Astrocyte of the spinal cord (primary cell): ENCODE measurements around the gene ULBP1.

ENCODE experiments used
- DNase-seq: peaks from one replicate; pipeline ENCODE4 v3.0.0; 2011; ENCODE audit warnings: low read depth, low spot score
- H3K4me3 ChIP-seq: 2 replicates; pipeline ENCODE4 v1.5.1; 2011; ENCODE audit warnings: low read depth, mild to moderate bottlenecking, low read length, moderate library complexity
- CTCF ChIP-seq: IDR thresholded peaks from 2 replicates; pipeline ENCODE4 v1.5.1; 2012; ENCODE audit warnings: low read depth, mild to moderate bottlenecking, low read length, inconsistent platforms
- in situ Hi-C: cut with HindIII; loops from 2 replicates; pipeline ENCODE4 v1.10.0; 2017; ENCODE audit warnings: low sequenced_read_pairs

ULBP1 gene

GRCh38 chr6:149977221-149977620, 13.5 kb downstream of the ULBP1 start:
- in situ Hi-C loops: no loop called here
- no peak for TF ChIP-seq CTCF
- no peak overlapping the region for H3K4me3 ChIP-seq
- DNase-seq: no peak

- no peak overlapping the region for H3K4me3 ChIP-seq
- in situ Hi-C loops: no loop called here
- TF ChIP-seq CTCF: no peak
- DNase-seq: no peak
These were observed 14.9 kb downstream of the ULBP1 start for GRCh38 chr6:149978610-149979009.

- no peak for DNase-seq
- in situ Hi-C loops: no loop called here
- no peak overlapping the region for H3K4me3 ChIP-seq
- no peak for TF ChIP-seq CTCF
These were observed 15.6 kb downstream of the ULBP1 start for GRCh38 chr6:149979293-149979692.

GRCh38 chr6:149983145-149983544, 19.4 kb downstream of the ULBP1 start:
- H3K4me3 ChIP-seq: no peak overlapping the region
- TF ChIP-seq CTCF: no peak
- DNase-seq: no peak
- in situ Hi-C loops: no loop called here

- no peak for TF ChIP-seq CTCF
- H3K4me3 ChIP-seq: no peak overlapping the region
- in situ Hi-C loops: no loop called here
- DNase-seq: no peak
These were observed 21.0 kb downstream of the ULBP1 start for GRCh38 chr6:149984773-149985172.

- TF ChIP-seq CTCF: no peak
- in situ Hi-C loops: no loop called here
These were observed 21.8 kb downstream of the ULBP1 start for GRCh38 chr6:149985481-149985937.

GRCh38 chr6:149987602-149988107, 23.9 kb downstream of the ULBP1 start:
- DNase-seq: no peak
- in situ Hi-C loops: no loop called here
- no peak overlapping the region for H3K4me3 ChIP-seq
- TF ChIP-seq CTCF: no peak

More at GRCh38 chr6:149985481-149985937, 21.8 kb downstream of the ULBP1 start:
- no peak overlapping the region for H3K4me3 ChIP-seq
- DNase-seq: no peak
